Suprapubic skin (tissue), 3 donors: ENCODE measurements around the gene FBXO3.

Source experiments
- EP300 ChIP-seq: sonication (generic); formaldehyde crosslinking; IDR thresholded peaks from one replicate; pipeline ENCODE4 v1.6.1; 2017; ENCODE audit warnings: antibody characterized with exemption
- POLR2A ChIP-seq, 2 donors: fragments of 450-650 bp; IDR thresholded peaks; one replicate each; pipeline ENCODE4 v1.6.1; 2017; ENCODE audit warnings: antibody characterized with exemption in 2 of 2, mild to moderate bottlenecking in 2 of 2, moderate library complexity in 2 of 2
- TF ChIP-seq, protein P1 (sequence below), 2 donors: fragments of 200-600 bp in 1 of 2; fragments of 450-650 bp in 1 of 2; sonication (generic) in 1 of 2; IDR thresholded peaks; one replicate each; pipeline ENCODE4 v1.5.1; 2016 to 2019; ENCODE audit warnings: antibody characterized with exemption in 2 of 2, mild to moderate bottlenecking in 1 of 2, moderate library complexity in 1 of 2

- TF ChIP-seq POLR2A (IDR thresholded peaks at IDR 0.05), result no peak
- TF ChIP-seq, protein P1, sequence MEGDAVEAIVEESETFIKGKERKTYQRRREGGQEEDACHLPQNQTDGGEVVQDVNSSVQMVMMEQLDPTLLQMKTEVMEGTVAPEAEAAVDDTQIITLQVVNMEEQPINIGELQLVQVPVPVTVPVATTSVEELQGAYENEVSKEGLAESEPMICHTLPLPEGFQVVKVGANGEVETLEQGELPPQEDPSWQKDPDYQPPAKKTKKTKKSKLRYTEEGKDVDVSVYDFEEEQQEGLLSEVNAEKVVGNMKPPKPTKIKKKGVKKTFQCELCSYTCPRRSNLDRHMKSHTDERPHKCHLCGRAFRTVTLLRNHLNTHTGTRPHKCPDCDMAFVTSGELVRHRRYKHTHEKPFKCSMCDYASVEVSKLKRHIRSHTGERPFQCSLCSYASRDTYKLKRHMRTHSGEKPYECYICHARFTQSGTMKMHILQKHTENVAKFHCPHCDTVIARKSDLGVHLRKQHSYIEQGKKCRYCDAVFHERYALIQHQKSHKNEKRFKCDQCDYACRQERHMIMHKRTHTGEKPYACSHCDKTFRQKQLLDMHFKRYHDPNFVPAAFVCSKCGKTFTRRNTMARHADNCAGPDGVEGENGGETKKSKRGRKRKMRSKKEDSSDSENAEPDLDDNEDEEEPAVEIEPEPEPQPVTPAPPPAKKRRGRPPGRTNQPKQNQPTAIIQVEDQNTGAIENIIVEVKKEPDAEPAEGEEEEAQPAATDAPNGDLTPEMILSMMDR (IDR thresholded peaks at IDR 0.05), result no peak
- TF ChIP-seq EP300, result no peak
Observed at GRCh38 chr11:33731723-33732531, 42.4 kb downstream of the FBXO3 start.
